Stimulated activated CD8-positive, alpha-beta memory T cell treated with anti-CD3 and anti-CD28 coated beads, Interleukin-4, amount 100 ng/mL, for 1 hour (primary cell): ENCODE measurements around the gene SFXN2.

Experiments
- DNase-seq, 2 donors: peaks; one replicate each; pipeline ENCODE4 v3.0.0-alpha.2; 2020; ENCODE audit warnings: low read depth in 2 of 2, low spot score in 1 of 2

SFXN2 gene

GRCh38 chr10:102775935-102776669, 61.7 kb downstream of the SFXN2 start:
- DNase-seq, result no peak

GRCh38 chr10:102776779-102777456, 62.5 kb downstream of the SFXN2 start:
- no peak for DNase-seq

GRCh38 chr10:102777711-102778453, 63.4 kb downstream of the SFXN2 start:
- DNase-seq, result no peak

GRCh38 chr10:102778781-102779180, 64.3 kb downstream of the SFXN2 start:
- no peak for DNase-seq

- DNase-seq, result no peak
Measured at GRCh38 chr10:102779680-102780526, 65.5 kb downstream of the SFXN2 start.

GRCh38 chr10:102780527-102780808, 66.0 kb downstream of the SFXN2 start:
- no peak for DNase-seq

GRCh38 chr10:102781090-102781920, 66.9 kb downstream of the SFXN2 start:
- DNase-seq, result no peak

DNA sequence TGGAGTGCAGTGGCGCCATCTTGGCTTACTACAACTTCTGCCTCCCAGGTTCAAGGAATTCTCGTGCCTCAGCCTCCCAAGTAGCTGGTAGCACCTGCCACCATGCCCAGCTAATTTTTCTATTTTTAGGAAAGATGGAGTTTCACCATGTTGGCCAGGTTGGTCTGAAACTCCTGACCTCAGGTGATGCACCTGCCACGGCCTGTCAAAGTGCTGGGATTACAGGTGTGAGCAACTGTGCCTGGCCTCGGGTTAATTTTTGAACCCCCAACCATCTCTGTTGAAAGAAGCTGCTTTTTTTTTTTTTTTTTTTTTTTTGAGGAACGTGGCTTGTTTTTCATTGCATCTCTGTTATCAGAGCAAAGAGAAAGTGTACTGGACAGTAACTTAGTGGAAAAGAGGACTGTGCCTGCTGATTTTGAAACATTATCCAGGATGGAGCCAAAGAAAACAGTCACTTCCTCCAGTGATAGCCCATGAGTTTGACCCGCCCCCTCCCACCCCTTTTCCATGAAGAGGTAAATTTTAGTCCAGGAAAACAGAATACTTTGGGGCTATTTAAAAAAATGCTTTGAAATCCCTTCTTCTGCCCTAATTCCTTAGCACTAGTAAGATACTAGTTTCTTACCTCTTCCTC, 67.6 kb downstream of the SFXN2 start:
- no peak for DNase-seq

DNA sequence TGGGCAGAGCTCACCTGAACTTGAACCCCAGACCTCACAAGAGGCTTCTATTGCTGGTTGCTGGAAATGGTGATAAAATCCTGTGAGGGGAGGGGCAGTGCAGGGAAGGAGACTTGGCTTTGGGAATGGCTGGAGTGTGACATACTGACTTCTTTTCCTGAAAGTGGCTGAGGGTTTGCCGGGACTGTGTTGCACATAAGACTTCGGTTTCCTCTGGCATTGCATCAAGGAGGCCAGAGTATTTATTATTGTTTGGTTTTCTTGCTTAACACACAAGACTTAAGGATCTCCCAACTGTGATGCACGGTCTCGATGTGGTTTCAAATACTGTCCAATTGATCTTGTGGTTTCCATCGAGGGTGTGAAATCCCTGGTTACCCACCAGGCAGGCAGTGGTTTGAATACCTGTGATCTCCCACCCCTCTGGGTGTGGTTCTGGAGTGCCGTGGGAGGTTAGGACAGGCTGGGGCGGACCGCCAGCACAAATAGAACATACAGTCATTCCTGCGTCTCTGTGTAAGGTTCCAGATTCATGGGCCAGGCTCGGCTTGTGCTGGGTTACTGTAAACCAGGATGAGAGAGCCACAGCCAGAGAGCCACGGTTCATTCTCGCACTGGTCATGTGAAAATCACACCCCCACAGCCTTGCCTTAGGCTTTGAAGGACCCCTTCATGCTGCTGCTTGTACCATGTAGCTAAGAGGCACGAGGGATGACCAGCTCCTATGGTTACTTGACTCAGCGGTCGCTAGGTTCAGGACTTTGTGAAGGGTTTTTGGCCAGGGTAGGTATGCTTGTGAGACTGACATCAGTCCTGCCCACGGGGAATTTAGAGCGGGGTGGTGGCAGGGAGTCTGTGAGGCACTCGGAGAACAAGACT, 68.5 kb downstream of the SFXN2 start:
- DNase-seq, result no peak

DNA sequence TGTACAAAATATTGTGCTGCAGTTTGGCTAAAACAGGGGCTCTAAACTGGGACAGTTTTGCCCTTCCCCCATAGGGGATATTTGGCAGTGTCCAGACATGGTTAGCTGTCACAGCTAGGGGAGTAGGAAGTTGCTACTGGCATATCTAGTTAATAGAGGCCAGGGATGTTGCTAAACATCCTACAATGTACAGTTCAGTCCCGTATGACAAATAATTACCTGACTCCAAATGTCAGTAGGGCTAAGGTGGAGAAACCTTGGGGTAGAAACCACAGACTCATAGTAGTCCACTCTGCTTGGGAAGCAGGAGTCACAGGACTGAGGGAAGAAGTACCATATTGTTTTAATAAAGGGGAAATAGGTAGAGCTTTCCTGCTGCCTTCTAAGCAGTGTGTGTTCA, 69.1 kb downstream of the SFXN2 start:
- no peak for DNase-seq

GRCh38 chr10:102785818-102786217, 71.4 kb downstream of the SFXN2 start:
- no peak for DNase-seq

DNA sequence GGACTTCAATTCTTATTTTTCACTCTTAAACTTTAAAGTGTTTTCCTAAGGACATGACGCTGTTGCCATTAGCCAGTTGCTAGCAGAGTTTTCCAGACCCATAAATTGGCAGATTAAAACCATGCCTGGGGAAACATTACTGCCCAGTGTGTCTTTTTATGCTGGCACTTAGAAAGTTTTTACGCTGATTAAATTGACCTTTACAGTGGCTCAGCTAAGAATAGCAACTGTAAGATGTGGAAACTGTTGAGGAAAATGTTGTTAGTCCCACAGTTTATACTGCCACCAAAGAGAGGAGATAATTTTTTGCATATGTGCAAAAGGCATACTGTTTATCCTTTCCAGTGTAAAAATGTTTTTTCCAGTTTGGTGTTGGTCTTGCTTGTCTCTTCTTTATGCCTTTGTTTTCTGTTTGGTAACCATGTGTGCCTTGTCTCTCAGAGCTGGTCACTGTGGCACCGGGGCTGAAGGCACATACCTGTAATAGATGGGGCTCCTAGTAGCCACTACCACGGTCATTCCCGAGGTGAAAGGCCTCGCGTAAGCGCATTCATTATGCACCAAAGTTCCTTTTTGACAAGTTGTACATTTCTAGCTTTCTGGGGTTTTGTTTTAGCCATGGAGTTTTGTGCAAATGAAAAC, 77.4 kb downstream of the SFXN2 start:
- no peak for DNase-seq
